PFSK-1 (cell line): ENCODE measurements around the gene OTOP3.

ENCODE experiments used
- FOXP2 ChIP-seq: optimal IDR thresholded peaks from 2 replicates; pipeline ENCODE3; 2011; ENCODE audit warnings: borderline replicate concordance, control low read depth, inconsistent platforms; ENCODE audit not compliant: insufficient read depth; ENCODE audit errors: extremely low read length, extremely low read depth
- POLR2AphosphoS5 ChIP-seq: IDR thresholded peaks from 2 replicates; pipeline ENCODE4 v1.6.1; 2012; ENCODE audit warnings: low read depth, mild to moderate bottlenecking, control low read depth, low read length, moderate library complexity
- SIN3A ChIP-seq: IDR thresholded peaks from 2 replicates; pipeline ENCODE4 v1.6.1; 2012; ENCODE audit warnings: mild to moderate bottlenecking, low read length, moderate library complexity, borderline replicate concordance; ENCODE audit not compliant: insufficient read depth
- TAF1 ChIP-seq: IDR thresholded peaks from 2 replicates; pipeline ENCODE4 v1.6.1; 2012; ENCODE audit warnings: low read length, control low read depth, borderline replicate concordance; ENCODE audit not compliant: insufficient read depth
- TF ChIP-seq, protein P1 (sequence below), 2 experiments: IDR thresholded peaks; 2 replicates each; pipeline versions ENCODE4 v1.6.1 to v1.8.0; 2011 to 2012; ENCODE audit warnings: low read depth in 2 of 2, low read length in 2 of 2, control low read depth in 1 of 2, inconsistent platforms in 1 of 2, mild to moderate bottlenecking in 1 of 2, moderate library complexity in 1 of 2; ENCODE audit not compliant: insufficient read depth in 1 of 2

OTOP3 gene

DNA sequence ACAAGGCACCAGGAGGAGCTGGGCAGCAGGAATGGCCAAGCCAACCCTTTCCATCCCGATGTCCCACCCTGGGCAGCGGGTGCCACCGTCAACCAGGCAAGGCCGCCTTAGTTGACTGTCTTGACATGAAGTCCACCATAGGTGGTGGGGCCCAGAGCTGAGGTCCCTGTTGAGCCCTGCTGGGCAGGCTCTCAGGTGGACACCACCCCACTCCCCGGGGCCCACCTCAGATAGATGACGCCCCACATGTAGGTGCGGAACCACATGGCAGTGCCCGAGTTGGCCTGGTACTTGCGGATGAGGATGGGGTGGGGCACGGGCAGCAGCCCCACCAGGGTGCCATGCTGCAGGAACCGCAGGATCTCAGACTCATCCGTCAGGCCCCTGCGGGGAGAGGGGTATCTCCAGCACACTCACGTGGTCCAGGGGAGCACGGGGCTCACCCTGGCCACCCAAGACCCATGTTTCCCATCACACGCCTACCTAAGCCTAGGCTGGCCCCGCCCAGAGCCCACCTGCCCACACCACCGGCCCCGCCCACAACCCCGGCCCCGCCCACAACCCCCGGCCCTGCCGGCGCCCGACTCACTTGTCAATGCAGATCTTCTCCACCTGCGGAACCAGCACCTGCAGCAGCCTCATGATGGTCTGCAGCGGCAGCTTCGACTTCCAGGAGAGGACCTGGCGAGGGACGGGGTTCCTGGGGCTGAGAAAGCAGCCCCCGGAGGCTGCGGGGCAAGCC is 16.2 kb downstream of the OTOP3 start:
- TF ChIP-seq POLR2AphosphoS5 (no peak), FOXP2 (no peak), SIN3A (no peak), TAF1 (no peak)
- TF ChIP-seq, protein P1, sequence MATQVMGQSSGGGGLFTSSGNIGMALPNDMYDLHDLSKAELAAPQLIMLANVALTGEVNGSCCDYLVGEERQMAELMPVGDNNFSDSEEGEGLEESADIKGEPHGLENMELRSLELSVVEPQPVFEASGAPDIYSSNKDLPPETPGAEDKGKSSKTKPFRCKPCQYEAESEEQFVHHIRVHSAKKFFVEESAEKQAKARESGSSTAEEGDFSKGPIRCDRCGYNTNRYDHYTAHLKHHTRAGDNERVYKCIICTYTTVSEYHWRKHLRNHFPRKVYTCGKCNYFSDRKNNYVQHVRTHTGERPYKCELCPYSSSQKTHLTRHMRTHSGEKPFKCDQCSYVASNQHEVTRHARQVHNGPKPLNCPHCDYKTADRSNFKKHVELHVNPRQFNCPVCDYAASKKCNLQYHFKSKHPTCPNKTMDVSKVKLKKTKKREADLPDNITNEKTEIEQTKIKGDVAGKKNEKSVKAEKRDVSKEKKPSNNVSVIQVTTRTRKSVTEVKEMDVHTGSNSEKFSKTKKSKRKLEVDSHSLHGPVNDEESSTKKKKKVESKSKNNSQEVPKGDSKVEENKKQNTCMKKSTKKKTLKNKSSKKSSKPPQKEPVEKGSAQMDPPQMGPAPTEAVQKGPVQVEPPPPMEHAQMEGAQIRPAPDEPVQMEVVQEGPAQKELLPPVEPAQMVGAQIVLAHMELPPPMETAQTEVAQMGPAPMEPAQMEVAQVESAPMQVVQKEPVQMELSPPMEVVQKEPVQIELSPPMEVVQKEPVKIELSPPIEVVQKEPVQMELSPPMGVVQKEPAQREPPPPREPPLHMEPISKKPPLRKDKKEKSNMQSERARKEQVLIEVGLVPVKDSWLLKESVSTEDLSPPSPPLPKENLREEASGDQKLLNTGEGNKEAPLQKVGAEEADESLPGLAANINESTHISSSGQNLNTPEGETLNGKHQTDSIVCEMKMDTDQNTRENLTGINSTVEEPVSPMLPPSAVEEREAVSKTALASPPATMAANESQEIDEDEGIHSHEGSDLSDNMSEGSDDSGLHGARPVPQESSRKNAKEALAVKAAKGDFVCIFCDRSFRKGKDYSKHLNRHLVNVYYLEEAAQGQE (IDR thresholded peaks at IDR 0.05; ENCODE audit: insufficient read depth in 1 of 2, low read depth in 2 of 2, low read length in 2 of 2), result no peak

- no peak for TF ChIP-seq SIN3A
- no peak for TF ChIP-seq POLR2AphosphoS5
- TF ChIP-seq FOXP2, result no peak
- TF ChIP-seq, protein P1 (IDR thresholded peaks at IDR 0.05; ENCODE audit: insufficient read depth in 1 of 2, low read depth in 2 of 2, low read length in 2 of 2), result no peak
- no peak for TF ChIP-seq TAF1
Measured at GRCh38 chr17:74952431-74953133, 16.9 kb downstream of the OTOP3 start.

DNA sequence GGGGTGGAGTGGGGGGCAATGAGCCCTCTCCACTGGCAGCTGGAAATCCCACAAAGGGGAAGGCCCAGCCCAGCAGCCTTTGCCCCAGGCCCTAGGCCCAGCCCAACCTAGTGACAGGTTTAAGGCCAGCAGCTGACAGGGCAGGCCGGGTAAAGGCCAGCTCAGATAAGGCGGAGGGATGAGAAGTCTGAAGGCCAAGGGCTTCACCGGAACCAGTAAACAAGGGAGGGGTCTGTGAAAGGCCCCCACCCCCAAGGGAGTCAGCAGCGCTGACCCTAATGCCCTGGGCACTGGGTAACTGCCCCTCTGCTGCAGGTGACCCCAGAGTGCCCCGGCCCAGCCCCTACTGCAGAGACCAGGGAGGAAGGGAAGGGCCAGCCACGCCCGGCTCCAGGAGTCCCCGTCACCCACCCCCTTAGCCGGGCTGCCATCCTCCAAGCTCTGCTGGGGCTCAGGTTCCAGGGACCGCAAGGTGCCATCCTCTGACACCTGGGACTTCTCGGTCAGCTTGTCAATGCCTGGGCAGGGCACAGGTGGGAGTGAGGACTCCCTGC is 17.5 kb downstream of the OTOP3 start:
- TF ChIP-seq, protein P1 (IDR thresholded peaks at IDR 0.05; ENCODE audit: insufficient read depth in 1 of 2, low read depth in 2 of 2, low read length in 2 of 2), result no peak
- no peak for TF ChIP-seq SIN3A
- no peak for TF ChIP-seq POLR2AphosphoS5
- TF ChIP-seq TAF1, result no peak
- TF ChIP-seq FOXP2, result no peak

- no peak for TF ChIP-seq FOXP2
- TF ChIP-seq, protein P1 (IDR thresholded peaks at IDR 0.05; ENCODE audit: insufficient read depth in 1 of 2, low read depth in 2 of 2, low read length in 2 of 2), result no peak
- no peak for TF ChIP-seq SIN3A
- no peak for TF ChIP-seq TAF1
- no peak for TF ChIP-seq POLR2AphosphoS5
Measured at GRCh38 chr17:74954115-74954514, 18.4 kb downstream of the OTOP3 start.
